Lower leg skin (tissue), 3 donors: ENCODE data around the gene AASS.

Experiments
- CTCF ChIP-seq, 3 donors: fragments of 450-650 bp; IDR thresholded peaks; one replicate each; pipeline ENCODE4 v1.5.1; 2016; ENCODE audit warnings: antibody characterized with exemption in 3 of 3, mild to moderate bottlenecking in 3 of 3, moderate library complexity in 2 of 3
- POLR2A ChIP-seq, 2 donors: fragments of 450-650 bp; IDR thresholded peaks; one replicate each; pipeline ENCODE4 v1.6.1; 2016 to 2017; ENCODE audit warnings: antibody characterized with exemption in 2 of 2, mild to moderate bottlenecking in 1 of 2, moderate library complexity in 1 of 2

- TF ChIP-seq CTCF (IDR thresholded peaks at IDR 0.05) (no peak), POLR2A (IDR thresholded peaks at IDR 0.05) (no peak)
These were observed 4.0 kb upstream of the AASS start for GRCh38 chr7:122148081-122148480.
